ENCODE results near the gene CCDC66. TPM values are rescaled to one million over a fixed set of nuclear protein-coding genes. Genes with fewer than 3 reads are reported as not detected.

CCDC66 gene
- total and polyA plus RNA-seq, 7 donors: 5.5 to 14.8 (median 8.9) TPM

GRCh38 chr3:56664823-56665222 is 107.8 kb downstream of the CCDC66 start:
- H3K27ac ChIP-seq: no peak overlapping the region
- intact Hi-C loops (cut with DNase I): loop anchor here in 1 of 2 donors (10.0 kb wide), 1 partner anchor 100 kb away; no protein-coding TSS in a partner anchor
- DNase-seq: no peak

GRCh38 chr3:56667973-56668579 is 111.1 kb downstream of the CCDC66 start:
- TF ChIP-seq CTCF (IDR thresholded peaks at IDR 0.05): no peak
- Histone ChIP-seq H3K27ac (no peak overlapping the region), H3K9me3 (no peaks in the 10 kb centered on the region), H3K4me3 (no peak overlapping the region), H3K4me1 (no peaks in the 10 kb centered on the region), H3K27me3 (ENCODE audit: insufficient read depth in 3 of 3, low read length in 2 of 3) (no peaks in the 10 kb centered on the region), H3K36me3 (ENCODE audit: insufficient read depth in 1 of 2, low read depth in 1 of 2) (peaks cover 4 to 100% of the 10 kb centered on the region in 2 donors)
- DNase-seq (no peak), ATAC-seq (peak in 1 of 4 donors; percentile 19)
- intact Hi-C loops (cut with DNase I): loop anchor here in 1 of 2 donors (10.0 kb wide), 1 partner anchor 103 kb away; no protein-coding TSS in a partner anchor
- 65 to 85% (median 66%) methylated on average over 3 of the region's 3 CpGs for WGBS, 3 donors

More at GRCh38 chr3:56664823-56665222, 107.8 kb downstream of the CCDC66 start:
- no peak for ATAC-seq
- no peak for TF ChIP-seq CTCF (IDR thresholded peaks at IDR 0.05)
- no peaks in the 10 kb centered on the region for H3K9me3 ChIP-seq
- no peaks in the 10 kb centered on the region for H3K4me1 ChIP-seq
- WGBS, 3 donors: 96 to 100% (median 96%) methylated on average over 2 of the region's 2 CpGs
- H3K27me3 ChIP-seq (ENCODE audit: insufficient read depth in 3 of 3, low read length in 2 of 3): no peaks in the 10 kb centered on the region
- H3K36me3 ChIP-seq (ENCODE audit: insufficient read depth in 1 of 2, low read depth in 1 of 2): peaks cover 4 to 100% of the 10 kb centered on the region in 2 donors
- H3K4me3 ChIP-seq: no peak overlapping the region

Other genes with a start within 250 kb of the CCDC66 start
- gene ERC2, start 88.7 kb upstream of the CCDC66 start, total RNA-seq: under 1 TPM in 1 of 4 donors, not detected in 3; 0.15 TPM
- gene ERC2, start 88.7 kb upstream of the CCDC66 start, polyA plus RNA-seq: under 1 TPM in 1 of 3 donors, not detected in 2; 0.04 TPM
- gene TASOR, start 126.1 kb downstream of the CCDC66 start, total RNA-seq: 10 to 100 TPM; 12.2 to 22.4 (median 18.0) TPM
- 10 to 100 TPM in 1 of 3 donors, 1 to 10 TPM in 2; 6.3 to 16.9 (median 6.7) TPM for gene TASOR, start 126.1 kb downstream of the CCDC66 start, polyA plus RNA-seq
- gene ARHGEF3, start 244.8 kb downstream of the CCDC66 start, total RNA-seq: 10 to 100 TPM in 1 of 4 donors, 1 to 10 TPM in 3; 6.3 to 10.4 (median 7.0) TPM
- gene ARHGEF3, start 244.8 kb downstream of the CCDC66 start, polyA plus RNA-seq: 1 to 10 TPM; 4.6 to 6.3 (median 6.2) TPM